Nephron progenitor cell (in vitro differentiated cells): Measurements from ENCODE around the gene PF4V1.

ENCODE experiments used
- DNase-seq: peaks from one replicate; pipeline ENCODE4 v3.0.0; 2021
- H3K27ac Mint-ChIP-seq: 2 replicates; pipeline ENCODE4 v1.8.0; 2021; ENCODE audit warnings: mild to moderate bottlenecking, moderate library complexity, mixed read lengths
- H3K27me3 Mint-ChIP-seq: 2 replicates; pipeline ENCODE4 v1.8.0; 2021; ENCODE audit warnings: mild to moderate bottlenecking, low read depth, mixed read lengths; ENCODE audit not compliant: poor library complexity
- H3K36me3 Mint-ChIP-seq: 2 replicates; pipeline ENCODE4 v1.8.0; 2021; ENCODE audit warnings: low read depth, mixed read lengths
- H3K4me1 Mint-ChIP-seq: 2 replicates; pipeline ENCODE4 v1.8.0; 2021; ENCODE audit warnings: mixed read lengths
- H3K4me3 Mint-ChIP-seq: 2 replicates; pipeline ENCODE4 v1.8.0; 2021; ENCODE audit warnings: mild to moderate bottlenecking, moderate library complexity, mixed read lengths
- H3K9me3 Mint-ChIP-seq: 2 replicates; pipeline ENCODE4 v1.8.0; 2021; ENCODE audit warnings: mild to moderate bottlenecking, moderate library complexity, mixed read lengths
- CTCF ChIP-seq: fragments of 200-600 bp; sonication (generic); IDR thresholded peaks from 2 replicates; pipeline ENCODE4 v1.5.0; 2021; ENCODE audit warnings: antibody characterized with exemption

The PF4V1 gene

GRCh38 chr4:73853246-73853704 is at the start of gene PF4V1:
TSS of gene PF4V1 (plus strand) at chr4:73853296. CDS start at chr4:73853363, 67 bp downstream.
- Mint-ChIP-seq H3K9me3 (no peaks in the 10 kb centered on the region), H3K27ac (no peak within 1 kb of the TSS), H3K4me1 (no peaks in the 10 kb centered on the region), H3K36me3 (no peaks in the 10 kb centered on the region), H3K4me3 (no peak within 1 kb of the TSS), H3K27me3 (peaks cover 32% of the 10 kb centered on the region)
- peak; percentile 21 for DNase-seq
- no peak for TF ChIP-seq CTCF

GRCh38 chr4:73810191-73810590 is 42.9 kb upstream of the PF4V1 start:
- H3K27ac Mint-ChIP-seq, result no peak overlapping the region
- no peak for DNase-seq
- H3K4me3 Mint-ChIP-seq, result no peak overlapping the region
- H3K36me3 Mint-ChIP-seq, result no peaks in the 10 kb centered on the region
- TF ChIP-seq CTCF, result no peak
- H3K4me1 Mint-ChIP-seq, result no peaks in the 10 kb centered on the region
- no peaks in the 10 kb centered on the region for H3K9me3 Mint-ChIP-seq
- peaks cover 9% of the 10 kb centered on the region for H3K27me3 Mint-ChIP-seq

GRCh38 chr4:73811841-73812240 is 41.3 kb upstream of the PF4V1 start:
- Mint-ChIP-seq H3K4me3 (no peak overlapping the region), H3K4me1 (no peaks in the 10 kb centered on the region), H3K27ac (no peak overlapping the region), H3K27me3 (peaks cover 5% of the 10 kb centered on the region), H3K36me3 (no peaks in the 10 kb centered on the region), H3K9me3 (no peaks in the 10 kb centered on the region)
- no peak for TF ChIP-seq CTCF
- DNase-seq, result no peak

- TF ChIP-seq CTCF, result no peak
- Mint-ChIP-seq H3K27me3 (peaks cover 5% of the 10 kb centered on the region), H3K4me3 (no peak overlapping the region), H3K36me3 (no peaks in the 10 kb centered on the region), H3K4me1 (no peaks in the 10 kb centered on the region), H3K9me3 (no peaks in the 10 kb centered on the region), H3K27ac (no peak overlapping the region)
- DNase-seq, result no peak
Observed at GRCh38 chr4:73814679-73815078, 38.4 kb upstream of the PF4V1 start.

GRCh38 chr4:73815145-73815544 is 38.0 kb upstream of the PF4V1 start:
- Mint-ChIP-seq H3K4me1 (no peaks in the 10 kb centered on the region), H3K27ac (no peak overlapping the region), H3K36me3 (no peaks in the 10 kb centered on the region), H3K9me3 (no peaks in the 10 kb centered on the region), H3K27me3 (peaks cover 5% of the 10 kb centered on the region), H3K4me3 (no peak overlapping the region)
- TF ChIP-seq CTCF, result no peak
- no peak for DNase-seq

- Mint-ChIP-seq H3K9me3 (no peaks in the 10 kb centered on the region), H3K4me3 (no peak overlapping the region), H3K27me3 (peaks cover 5% of the 10 kb centered on the region), H3K36me3 (no peaks in the 10 kb centered on the region), H3K27ac (no peak overlapping the region), H3K4me1 (no peaks in the 10 kb centered on the region)
- no peak for DNase-seq
- TF ChIP-seq CTCF, result no peak
Observed at GRCh38 chr4:73816814-73817213, 36.3 kb upstream of the PF4V1 start.
